Peyer's patch (tissue), 4 donors: ENCODE measurements around the gene TCP11L2. TPM values are rescaled to one million over a fixed set of nuclear protein-coding genes. Genes with fewer than 3 reads are reported as not detected.

ENCODE experiments used
- DNase-seq, 3 donors: peaks; one replicate each; pipeline ENCODE4 v3.0.0-alpha.2; 2017 to 2019
- H3K27ac ChIP-seq, 4 donors: fragments of 200-600 bp; sonication (generic); one replicate each; pipeline ENCODE4 v1.5.1; 2016 to 2019
- H3K27me3 ChIP-seq, 2 donors: fragments of 200-600 bp; sonication (generic); one replicate each; pipeline ENCODE4 v1.5.1; 2019
- H3K36me3 ChIP-seq, 3 donors: fragments of 200-600 bp; sonication (generic); one replicate each; pipeline ENCODE4 v1.5.1; 2016 to 2019
- H3K4me1 ChIP-seq, 4 donors: fragments of 200-600 bp; sonication (generic); one replicate each; pipeline ENCODE4 v1.5.1; 2016 to 2019
- H3K4me3 ChIP-seq, 4 donors: fragments of 200-600 bp; sonication (generic); 1 replicate in 3 of 4; 2 replicates in 1 of 4; pipeline ENCODE4 v1.5.1; 2016 to 2019; ENCODE audit warnings: mild to moderate bottlenecking in 1 of 4
- H3K9me3 ChIP-seq, 4 donors: fragments of 200-600 bp; sonication (generic); one replicate each; pipeline ENCODE4 v1.5.1; 2016 to 2019; ENCODE audit warnings: mild to moderate bottlenecking in 1 of 4
- POLR2A ChIP-seq, 2 donors: fragments of 450-650 bp; IDR thresholded peaks; one replicate each; pipeline ENCODE4 v1.5.1; 2017; ENCODE audit warnings: antibody characterized with exemption in 2 of 2, mild to moderate bottlenecking in 2 of 2, moderate library complexity in 2 of 2
- total RNA-seq, 4 donors: library from RNA; depleted of rRNA; stranded (reverse); fragments of >200 nt; gene quantifications; one replicate each; pipeline ENCODE4 v1.1.0, GENCODE V29; 2016
- TF ChIP-seq, protein P1 (sequence below), 6 experiments: fragments of 450-650 bp in 4 of 6; fragments of 200-600 bp in 2 of 6; sonication (generic) in 1 of 6; IDR thresholded peaks; one replicate each; pipeline ENCODE4 v1.5.1; 2017 to 2019; ENCODE audit warnings: antibody characterized with exemption in 6 of 6, mild to moderate bottlenecking in 3 of 6, moderate library complexity in 1 of 6

The TCP11L2 gene
- total RNA-seq, result 10 to 100 TPM; 39.9 to 63.5 (median 48.9) TPM

DNA sequence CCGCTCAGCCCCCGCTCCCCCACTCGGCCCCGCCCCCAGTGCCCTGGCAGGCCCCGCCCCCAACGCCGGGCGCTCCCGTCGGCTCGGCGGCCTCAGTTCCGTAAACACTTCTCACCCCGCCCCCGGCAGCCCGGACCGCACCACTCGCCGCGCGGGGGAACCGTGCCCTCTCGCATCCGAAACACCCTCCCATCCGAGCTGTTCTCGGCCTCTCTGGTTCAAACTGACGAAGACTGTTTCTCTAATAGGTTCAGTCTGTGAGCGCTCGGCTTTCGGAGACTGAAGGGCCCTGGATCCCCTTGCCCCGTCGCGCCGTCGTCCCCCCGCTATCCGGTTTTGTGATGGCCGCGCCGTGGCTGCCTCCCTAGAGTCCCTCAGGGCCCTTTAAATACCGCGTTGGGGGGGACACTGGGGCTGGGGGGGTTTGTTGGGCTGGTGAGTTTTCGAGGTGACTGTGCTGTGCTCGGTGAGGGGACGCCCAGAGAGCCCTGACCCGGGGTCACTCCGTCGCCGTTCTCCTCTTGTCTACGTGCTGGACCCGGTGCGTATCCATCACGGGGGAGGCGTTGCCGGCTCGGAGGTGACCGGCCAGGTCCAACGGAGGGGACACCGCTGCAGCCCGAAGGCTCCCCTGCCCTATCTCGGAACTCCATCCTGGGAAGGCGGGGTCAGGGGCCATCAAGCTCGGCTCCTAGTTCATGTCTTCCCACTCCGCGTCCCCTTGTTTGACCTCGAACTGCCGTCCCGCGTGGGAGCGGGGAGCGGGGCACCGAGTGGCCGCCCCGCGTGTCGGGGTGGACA, at the start of gene TCP11L2:
TCP11L2 (plus strand) TSS at position 333 of the 801 bp plus-strand sequence. CDS start 8,343 bp downstream, outside the sequence.
- DNase-seq, result peak; percentile 92 to 96 (median 93)
- Histone ChIP-seq H3K27ac (peak within 1 kb of the TSS; percentile 92 to 98 (median 94)), H3K4me1 (peaks cover 0 to 42% (median 12%) of the 10 kb centered on the region in 4 donors), H3K27me3 (no peaks in the 10 kb centered on the region), H3K4me3 (peak within 1 kb of the TSS; percentile 73 to 86 (median 80)), H3K9me3 (no peaks in the 10 kb centered on the region), H3K36me3 (no peaks in the 10 kb centered on the region)
- TF ChIP-seq, protein P1, sequence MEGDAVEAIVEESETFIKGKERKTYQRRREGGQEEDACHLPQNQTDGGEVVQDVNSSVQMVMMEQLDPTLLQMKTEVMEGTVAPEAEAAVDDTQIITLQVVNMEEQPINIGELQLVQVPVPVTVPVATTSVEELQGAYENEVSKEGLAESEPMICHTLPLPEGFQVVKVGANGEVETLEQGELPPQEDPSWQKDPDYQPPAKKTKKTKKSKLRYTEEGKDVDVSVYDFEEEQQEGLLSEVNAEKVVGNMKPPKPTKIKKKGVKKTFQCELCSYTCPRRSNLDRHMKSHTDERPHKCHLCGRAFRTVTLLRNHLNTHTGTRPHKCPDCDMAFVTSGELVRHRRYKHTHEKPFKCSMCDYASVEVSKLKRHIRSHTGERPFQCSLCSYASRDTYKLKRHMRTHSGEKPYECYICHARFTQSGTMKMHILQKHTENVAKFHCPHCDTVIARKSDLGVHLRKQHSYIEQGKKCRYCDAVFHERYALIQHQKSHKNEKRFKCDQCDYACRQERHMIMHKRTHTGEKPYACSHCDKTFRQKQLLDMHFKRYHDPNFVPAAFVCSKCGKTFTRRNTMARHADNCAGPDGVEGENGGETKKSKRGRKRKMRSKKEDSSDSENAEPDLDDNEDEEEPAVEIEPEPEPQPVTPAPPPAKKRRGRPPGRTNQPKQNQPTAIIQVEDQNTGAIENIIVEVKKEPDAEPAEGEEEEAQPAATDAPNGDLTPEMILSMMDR (IDR thresholded peaks at IDR 0.05), result no peak
- TF ChIP-seq POLR2A (IDR thresholded peaks at IDR 0.05), result peak; percentile 38 to 48

DNA sequence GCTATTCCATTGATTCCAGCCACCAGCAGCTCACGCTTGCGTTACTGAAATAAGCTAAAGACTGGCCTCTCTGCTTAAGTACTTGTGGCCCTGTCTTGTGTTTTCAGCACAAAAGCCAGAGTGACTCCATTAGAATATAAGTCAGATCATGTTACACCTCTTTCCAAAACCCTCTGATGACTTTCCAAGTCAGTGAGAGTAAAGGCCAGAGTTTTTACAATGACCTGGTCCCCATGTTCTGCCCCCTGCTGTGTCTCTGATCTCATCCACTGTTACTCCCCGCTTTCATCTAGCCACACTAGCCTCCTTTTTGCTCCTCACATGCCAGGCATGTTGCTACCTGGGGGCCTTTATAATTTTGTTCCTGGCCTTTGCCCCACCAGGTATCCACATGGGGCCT, 47.8 kb upstream of the TCP11L2 start:
- no peaks in the 10 kb centered on the region for H3K4me1 ChIP-seq
- no peak for DNase-seq
- H3K27ac ChIP-seq, result no peak overlapping the region
- no peaks in the 10 kb centered on the region for H3K9me3 ChIP-seq
- no peaks in the 10 kb centered on the region for H3K27me3 ChIP-seq
- no peaks in the 10 kb centered on the region for H3K36me3 ChIP-seq
- H3K4me3 ChIP-seq, result no peak overlapping the region
- TF ChIP-seq, protein P1 (IDR thresholded peaks at IDR 0.05), result no peak
- TF ChIP-seq POLR2A (IDR thresholded peaks at IDR 0.05), result no peak

DNA sequence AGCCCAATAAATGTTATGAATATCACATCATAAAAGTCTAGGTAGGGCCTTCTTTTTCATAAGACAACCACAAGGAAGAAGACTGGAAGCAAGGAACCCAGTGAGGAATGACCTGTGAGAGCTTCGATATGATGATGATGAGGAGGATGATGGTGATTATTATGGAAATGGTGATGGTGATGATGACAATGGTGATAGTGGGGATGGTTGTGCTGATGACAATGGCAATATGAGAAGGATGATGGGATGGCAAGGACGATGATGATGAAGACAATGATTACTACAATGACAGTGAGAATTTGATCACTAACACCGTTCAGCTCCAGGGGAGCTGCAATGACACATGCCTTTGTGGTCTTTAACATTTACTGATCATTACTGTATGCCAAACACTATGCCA, 47.0 kb upstream of the TCP11L2 start:
- no peak overlapping the region for H3K4me3 ChIP-seq
- DNase-seq, result no peak
- H3K9me3 ChIP-seq, result no peaks in the 10 kb centered on the region
- H3K36me3 ChIP-seq, result no peaks in the 10 kb centered on the region
- no peaks in the 10 kb centered on the region for H3K4me1 ChIP-seq
- no peak for TF ChIP-seq POLR2A (IDR thresholded peaks at IDR 0.05)
- TF ChIP-seq, protein P1 (IDR thresholded peaks at IDR 0.05), result no peak
- no peaks in the 10 kb centered on the region for H3K27me3 ChIP-seq
- H3K27ac ChIP-seq, result no peak overlapping the region

DNA sequence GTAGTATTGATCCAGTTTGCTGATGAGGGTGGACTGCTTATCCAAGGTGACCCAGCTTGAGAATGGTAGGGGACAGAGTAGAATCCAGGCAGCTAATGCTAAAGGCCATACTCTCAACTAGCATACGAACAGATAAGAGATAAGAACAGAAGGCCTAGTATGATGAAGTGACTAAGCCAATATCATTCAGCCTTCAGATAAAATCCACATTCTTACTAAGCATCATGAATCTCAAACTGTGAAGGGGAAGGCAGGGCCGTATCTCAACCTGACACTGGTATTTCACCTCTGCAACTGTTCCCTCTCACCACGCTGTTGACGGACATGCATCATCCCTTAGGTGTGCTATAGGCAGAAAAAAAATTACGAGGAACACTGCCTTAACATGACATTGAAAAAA, 46.6 kb upstream of the TCP11L2 start:
- Histone ChIP-seq H3K4me1 (no peaks in the 10 kb centered on the region), H3K27me3 (no peaks in the 10 kb centered on the region), H3K36me3 (no peaks in the 10 kb centered on the region), H3K4me3 (no peak overlapping the region), H3K9me3 (no peaks in the 10 kb centered on the region), H3K27ac (no peak overlapping the region)
- no peak for DNase-seq
- TF ChIP-seq POLR2A (IDR thresholded peaks at IDR 0.05), result no peak
- TF ChIP-seq, protein P1 (IDR thresholded peaks at IDR 0.05), result no peak

DNA sequence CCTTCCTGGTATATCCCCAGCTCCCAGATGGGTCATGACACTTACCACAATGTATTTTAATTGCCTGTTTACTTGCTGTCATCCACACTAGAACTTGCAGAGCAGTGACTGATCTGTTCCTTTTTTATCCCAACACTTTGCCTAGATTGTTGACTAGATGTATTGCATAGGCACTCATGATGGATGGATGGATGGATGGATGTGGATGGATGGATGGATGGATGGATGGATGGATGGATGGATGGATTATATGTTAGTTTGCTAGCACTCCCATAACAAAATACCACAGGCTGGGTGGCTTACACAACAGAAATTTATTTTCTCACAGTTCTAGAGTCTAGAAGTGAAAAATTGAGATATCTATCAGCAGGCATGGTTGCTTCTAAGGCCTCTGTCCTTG, 46.0 kb upstream of the TCP11L2 start:
- no peak for DNase-seq
- TF ChIP-seq, protein P1 (IDR thresholded peaks at IDR 0.05), result no peak
- Histone ChIP-seq H3K4me3 (no peak overlapping the region), H3K27ac (no peak overlapping the region), H3K36me3 (no peaks in the 10 kb centered on the region), H3K27me3 (no peaks in the 10 kb centered on the region), H3K4me1 (no peaks in the 10 kb centered on the region), H3K9me3 (no peaks in the 10 kb centered on the region)
